Endothelial cell of umbilical vein (primary cell): Measurements from ENCODE around the gene PRDM16.

Experiments used
- CTCF ChIP-seq, 2 donors: IDR thresholded peaks; 1 replicate in 1 of 2; 2 replicates in 1 of 2; pipeline ENCODE4 v1.5.1; 2011; ENCODE audit warnings: low read length in 2 of 2, mild to moderate bottlenecking in 2 of 2, moderate library complexity in 2 of 2, control low read depth in 1 of 2, inconsistent platforms in 1 of 2, low read depth in 1 of 2; ENCODE audit not compliant: insufficient read depth in 1 of 2; ENCODE audit errors: extremely low read depth in 1 of 2
- JUN ChIP-seq: IDR thresholded peaks from 2 replicates; pipeline ENCODE4 v1.6.1; 2011; ENCODE audit warnings: borderline replicate concordance, low read depth; ENCODE audit not compliant: insufficient read length, insufficient read depth
- MAX ChIP-seq: IDR thresholded peaks from 2 replicates; pipeline ENCODE4 v1.6.1; 2011; ENCODE audit not compliant: insufficient read depth, insufficient read length
- MYC ChIP-seq: IDR thresholded peaks from one replicate; pipeline ENCODE4 v1.6.1; 2011; ENCODE audit warnings: mild to moderate bottlenecking, low read depth, low read length
- POLR2AphosphoS5 ChIP-seq: IDR thresholded peaks from 2 replicates; pipeline ENCODE4 v1.6.1; 2012; ENCODE audit warnings: low read depth, mild to moderate bottlenecking, control low read depth, low read length, moderate library complexity; ENCODE audit not compliant: insufficient read depth

GRCh38 chr1:3418600-3418999, 349.6 kb downstream of the PRDM16 start:
- TF ChIP-seq POLR2AphosphoS5, result no peak
- TF ChIP-seq JUN, result no peak
- no peak for TF ChIP-seq CTCF (IDR thresholded peaks at IDR 0.05; ENCODE audit: extremely low read depth in 1 of 2, insufficient read depth in 1 of 2, low read depth in 1 of 2, low read length in 2 of 2)
- no peak for TF ChIP-seq MAX
- no peak for TF ChIP-seq MYC
